ENCODE results near the gene DNM1L. TPM values are rescaled to one million over a fixed set of nuclear protein-coding genes. Genes with fewer than 3 reads are reported as not detected.

DNM1L gene
- total RNA-seq, 1 donor from 2014 or later = 96.2 TPM

GRCh38 chr12:32780071-32780470 lies 101.0 kb downstream of the DNM1L start:
- H3K4me3 ChIP-seq (ENCODE audit: low read depth, low read length) = no peak overlapping the region
- no peak for DNase-seq (ENCODE audit: low read depth)

GRCh38 chr12:32783029-32783428 lies 103.9 kb downstream of the DNM1L start:
- no peak for DNase-seq (ENCODE audit: low read depth)
- no peak overlapping the region for H3K4me3 ChIP-seq (ENCODE audit: low read depth, low read length)
- TF ChIP-seq CTCF (conservative IDR thresholded peaks at IDR 0.05; ENCODE audit: low read depth, low read length) = no peak

More at GRCh38 chr12:32780071-32780470, 101.0 kb downstream of the DNM1L start:
- no peak for TF ChIP-seq CTCF (conservative IDR thresholded peaks at IDR 0.05; ENCODE audit: low read depth, low read length)

GRCh38 chr12:32785557-32785956 lies 106.5 kb downstream of the DNM1L start:
- DNase-seq (ENCODE audit: low read depth) = no peak
- H3K4me3 ChIP-seq (ENCODE audit: low read depth, low read length) = no peak overlapping the region
- no peak for TF ChIP-seq CTCF (conservative IDR thresholded peaks at IDR 0.05; ENCODE audit: low read depth, low read length)

- no peak for TF ChIP-seq CTCF (conservative IDR thresholded peaks at IDR 0.05; ENCODE audit: low read depth, low read length)
- DNase-seq (ENCODE audit: low read depth) = no peak
Measured at GRCh38 chr12:32788405-32788804, 109.3 kb downstream of the DNM1L start.

GRCh38 chr12:32789446-32789845 lies 110.3 kb downstream of the DNM1L start:
- no peak overlapping the region for H3K4me3 ChIP-seq (ENCODE audit: low read depth, low read length)
- no peak for TF ChIP-seq CTCF (conservative IDR thresholded peaks at IDR 0.05; ENCODE audit: low read depth, low read length)
- no peak for DNase-seq (ENCODE audit: low read depth)

More at GRCh38 chr12:32788405-32788804, 109.3 kb downstream of the DNM1L start:
- H3K4me3 ChIP-seq (ENCODE audit: low read depth, low read length) = no peak overlapping the region

- DNase-seq (ENCODE audit: low read depth) = no peak
- no peak overlapping the region for H3K4me3 ChIP-seq (ENCODE audit: low read depth, low read length)
- TF ChIP-seq CTCF (conservative IDR thresholded peaks at IDR 0.05; ENCODE audit: low read depth, low read length) = no peak
Measured at GRCh38 chr12:32789916-32790315, 110.8 kb downstream of the DNM1L start.

GRCh38 chr12:32794281-32794680 lies 115.2 kb downstream of the DNM1L start:
- H3K4me3 ChIP-seq (ENCODE audit: low read depth, low read length) = no peak overlapping the region
- DNase-seq (ENCODE audit: low read depth) = no peak
- TF ChIP-seq CTCF (conservative IDR thresholded peaks at IDR 0.05; ENCODE audit: low read depth, low read length) = no peak

Data from epithelial cell of proximal tubule (primary cell).